ENCODE results near the gene ARHGAP21.
"Not testable (repeated sequence)": the region's sequence is repeated elsewhere in the genome, so short reads cannot be mapped to it uniquely, and the experiment has no call there.

Gene ARHGAP21

GRCh38 chr10:24625778-24626177 lies 97.9 kb downstream of the ARHGAP21 start:
- DNase-seq (ENCODE audit: low read depth), result no peak

DNA sequence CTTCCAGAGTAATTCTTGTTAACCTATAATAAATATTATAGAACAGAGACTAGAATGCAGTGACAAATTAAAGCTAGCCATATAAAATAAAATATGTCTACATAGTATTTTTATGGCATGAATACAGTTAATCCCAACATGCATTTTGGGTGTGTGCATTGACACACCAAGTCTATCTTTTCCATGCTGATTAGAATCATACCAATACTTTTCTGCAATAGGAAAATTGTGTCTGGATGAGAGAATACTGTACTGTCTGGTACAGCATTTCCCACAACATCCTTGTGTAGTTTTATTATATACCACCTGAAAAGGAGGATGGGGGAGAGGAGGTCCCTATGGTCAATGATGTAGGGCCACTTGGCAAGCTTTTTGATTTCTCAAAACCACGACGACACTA lies 100.3 kb downstream of the ARHGAP21 start:
- no peak for DNase-seq (ENCODE audit: low read depth)

DNA sequence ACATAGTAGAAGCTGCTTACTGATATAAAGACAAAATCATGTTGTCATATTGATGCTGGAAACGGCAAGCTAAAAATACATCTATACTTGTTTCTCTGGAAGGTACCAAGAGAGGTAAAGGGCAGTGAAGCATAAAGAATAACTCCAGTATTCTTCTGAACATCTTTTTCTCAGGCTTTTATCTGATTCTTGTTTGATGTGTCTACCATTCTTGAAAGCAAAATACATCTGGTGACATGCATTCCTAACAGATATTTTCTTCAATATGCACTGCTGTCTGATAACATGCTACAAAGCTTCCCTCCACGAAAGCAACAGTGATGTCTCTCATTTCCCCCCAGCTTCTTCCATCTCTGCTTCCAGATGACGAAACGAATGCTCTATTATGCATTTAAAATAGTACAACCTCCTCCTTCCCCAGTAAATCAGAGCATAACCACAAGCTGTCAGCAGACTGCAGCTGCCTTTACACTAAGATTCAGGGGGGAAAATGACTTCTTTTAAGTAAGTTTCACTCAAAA lies 100.8 kb downstream of the ARHGAP21 start:
- DNase-seq (ENCODE audit: low read depth), result no peak

GRCh38 chr10:24621035-24621795 lies 102.5 kb downstream of the ARHGAP21 start:
- not testable (repeated sequence) for DNase-seq (ENCODE audit: low read depth)

DNA sequence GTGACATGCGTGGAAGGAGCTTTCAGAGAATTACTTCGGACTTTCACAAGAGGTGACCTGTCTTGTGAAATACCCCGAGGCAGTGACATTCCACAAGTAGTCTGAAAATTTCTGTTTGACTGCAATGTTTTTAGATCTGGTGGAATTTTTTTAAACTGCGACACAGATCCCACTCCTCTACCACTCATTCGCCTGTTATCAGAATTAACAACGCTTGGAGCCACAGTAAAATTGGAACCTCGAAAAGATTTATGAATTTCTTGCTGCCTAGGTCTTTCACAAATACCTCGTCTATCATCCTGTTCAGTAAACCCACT lies 103.7 kb downstream of the ARHGAP21 start:
- DNase-seq (ENCODE audit: low read depth), result not testable (repeated sequence)

DNA sequence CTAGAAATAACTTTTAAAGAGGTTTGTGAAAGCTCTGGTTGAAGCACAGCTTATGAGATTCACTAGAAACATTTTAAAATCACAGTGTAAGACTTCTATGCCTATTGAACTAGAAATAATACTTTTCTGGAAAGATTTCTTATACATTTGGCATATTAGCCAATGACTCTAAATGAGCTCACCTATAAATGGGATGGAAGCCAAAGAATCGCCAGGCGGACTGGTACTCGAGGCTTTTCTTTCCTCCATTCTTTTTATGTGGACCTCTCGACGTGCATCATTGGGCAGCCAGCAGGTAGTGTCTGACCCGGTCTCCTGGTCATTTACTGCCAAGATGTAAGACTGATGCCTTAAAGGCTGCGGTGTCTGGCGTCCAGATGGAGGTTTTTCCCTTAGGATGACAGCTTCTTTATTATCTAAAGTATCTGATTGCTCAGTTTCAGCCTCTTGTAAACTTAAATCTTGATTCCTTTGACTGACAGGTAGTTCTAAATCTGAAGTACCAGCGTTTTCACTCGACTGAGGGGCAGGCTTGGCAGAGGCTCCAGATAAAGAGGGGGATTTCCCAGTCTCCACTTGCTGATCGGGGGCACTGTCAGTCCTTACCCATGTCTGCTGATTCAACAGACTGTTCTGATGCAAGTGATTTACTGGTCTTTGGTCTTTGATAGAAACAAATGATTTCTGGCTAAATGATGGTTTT lies 104.2 kb downstream of the ARHGAP21 start:
- not testable (repeated sequence) for DNase-seq (ENCODE audit: low read depth)

DNA sequence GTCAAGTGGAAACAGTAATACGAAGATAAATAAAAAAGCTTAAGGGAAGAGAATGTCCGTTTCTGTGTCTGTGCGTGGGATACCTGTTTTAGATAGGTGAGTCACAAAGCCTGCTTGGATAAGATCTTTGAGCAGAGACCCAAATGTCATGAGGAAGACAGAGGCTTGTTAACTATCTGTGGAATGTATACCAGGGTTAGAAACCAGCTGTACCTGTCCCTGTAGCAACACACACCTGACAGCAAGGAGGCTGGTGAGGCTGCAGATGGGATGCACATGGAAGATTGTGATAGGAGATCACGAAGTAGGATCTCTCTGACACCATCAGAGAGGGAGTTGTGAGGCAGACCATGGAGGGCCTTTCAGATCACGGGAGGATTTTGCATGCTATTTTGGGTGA lies 105.3 kb downstream of the ARHGAP21 start:
- no peak for DNase-seq (ENCODE audit: low read depth)

DNA sequence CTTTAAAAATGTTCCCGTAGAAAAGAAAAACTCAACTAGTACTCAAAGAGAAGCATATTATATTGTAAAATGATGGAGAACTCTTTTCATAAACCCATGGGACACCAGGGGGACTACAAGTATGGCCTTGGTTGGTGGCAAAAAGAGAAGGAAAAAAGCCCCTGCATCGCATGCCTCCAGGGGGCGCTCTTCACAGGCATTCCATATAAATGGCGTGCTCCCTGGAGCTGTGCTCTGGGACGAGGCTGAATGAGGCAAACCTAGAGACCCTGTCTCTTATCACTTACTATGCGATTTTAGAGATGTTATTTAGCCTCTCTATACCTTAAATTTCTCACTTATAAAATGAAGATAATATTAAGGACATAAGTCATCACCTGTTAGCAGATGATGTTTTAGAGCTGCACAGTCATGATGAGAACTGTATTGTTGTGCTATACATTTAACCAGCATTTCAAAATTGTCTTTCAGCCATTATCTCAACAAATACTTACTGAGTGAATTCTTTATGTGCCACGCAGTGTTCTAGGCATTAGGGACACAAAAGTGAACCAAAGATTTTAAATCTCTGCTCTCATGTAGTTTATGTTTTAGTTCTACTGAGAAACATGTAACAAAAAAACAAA lies 105.8 kb downstream of the ARHGAP21 start:
- DNase-seq (ENCODE audit: low read depth), result peak; percentile 44

- DNase-seq (ENCODE audit: low read depth), result peak; percentile 51
Measured at GRCh38 chr10:24616536-24616935, 107.2 kb downstream of the ARHGAP21 start.

- no peak for DNase-seq (ENCODE audit: low read depth)
Measured at GRCh38 chr10:24606021-24606420, 117.7 kb downstream of the ARHGAP21 start.

DNA sequence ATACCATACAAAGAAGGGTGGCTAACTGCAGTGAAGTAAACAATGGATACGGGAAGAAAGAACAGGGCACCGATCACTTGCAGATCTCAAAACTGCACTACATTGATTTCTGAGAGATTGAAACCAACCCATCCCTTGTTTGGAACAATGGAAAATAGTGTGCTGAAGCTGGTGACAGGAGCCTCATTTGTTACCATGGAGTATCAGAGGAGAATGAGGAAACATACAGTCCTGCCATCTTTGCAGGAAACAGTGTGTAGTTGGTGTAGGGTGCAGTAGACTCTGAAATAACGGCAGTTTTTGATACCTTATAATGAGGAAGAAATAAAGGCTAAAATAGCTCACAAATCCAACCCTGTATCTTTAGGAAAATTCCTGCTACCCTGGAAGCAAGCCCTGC lies 118.5 kb downstream of the ARHGAP21 start:
- DNase-seq (ENCODE audit: low read depth), result no peak

- DNase-seq (ENCODE audit: low read depth), result peak; percentile 75
Measured at GRCh38 chr10:24603333-24603732, 120.4 kb downstream of the ARHGAP21 start.

DNA sequence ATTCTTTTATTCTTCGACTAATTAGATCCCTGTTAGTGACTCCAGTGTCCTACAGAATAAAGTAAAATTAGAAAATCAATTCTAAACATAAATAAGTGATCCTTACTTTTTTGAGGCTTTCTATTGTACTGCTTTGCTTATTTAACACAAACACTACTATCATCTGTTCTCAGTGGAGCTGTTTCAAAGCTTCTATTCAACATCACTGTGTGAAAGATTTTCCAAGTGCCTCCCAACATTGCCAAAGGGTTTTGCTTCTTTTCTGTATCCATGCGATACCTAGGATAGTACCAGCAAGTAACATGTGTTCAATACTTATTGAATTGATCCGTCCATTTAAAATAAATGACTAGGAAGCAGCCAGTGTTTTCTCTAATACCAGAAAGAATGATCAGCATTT lies 125.7 kb downstream of the ARHGAP21 start:
- no peak for DNase-seq (ENCODE audit: low read depth)

GRCh38 chr10:24597426-24597825 lies 126.3 kb downstream of the ARHGAP21 start:
- peak; percentile 18 for DNase-seq (ENCODE audit: low read depth)

DNA sequence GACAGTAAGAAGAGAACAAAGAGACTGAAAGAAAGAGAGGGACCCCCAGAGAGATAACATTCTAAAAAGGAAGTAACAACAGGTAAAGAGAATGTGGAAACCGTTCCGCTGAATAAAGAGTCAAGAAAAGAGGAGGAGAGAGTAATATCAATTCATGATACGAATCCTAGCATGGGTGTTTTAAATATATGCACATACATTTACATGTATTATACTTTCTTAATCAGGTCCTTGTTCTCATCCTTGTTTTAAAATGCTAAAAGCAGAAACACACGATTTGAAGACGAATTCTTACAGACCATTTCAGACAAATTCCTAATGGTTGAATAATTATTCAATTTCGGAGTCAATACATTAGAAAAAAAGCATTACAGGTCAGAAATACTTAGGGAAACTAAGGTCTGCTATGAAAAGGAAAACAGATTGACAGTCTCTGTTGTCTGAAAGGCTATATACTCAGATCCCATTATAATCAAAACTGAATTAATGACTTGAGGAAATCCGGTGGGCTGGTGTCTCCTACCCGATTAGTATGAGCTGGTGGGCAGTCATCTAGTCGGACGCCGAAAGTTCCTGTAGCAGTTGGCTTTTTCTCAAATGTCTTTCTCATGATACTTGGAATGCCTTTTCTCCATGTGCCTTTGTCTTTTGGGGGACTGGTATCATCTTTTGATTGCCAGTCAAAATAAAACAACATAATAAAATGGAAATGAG lies 127.3 kb downstream of the ARHGAP21 start:
- DNase-seq (ENCODE audit: low read depth), result no peak

DNA sequence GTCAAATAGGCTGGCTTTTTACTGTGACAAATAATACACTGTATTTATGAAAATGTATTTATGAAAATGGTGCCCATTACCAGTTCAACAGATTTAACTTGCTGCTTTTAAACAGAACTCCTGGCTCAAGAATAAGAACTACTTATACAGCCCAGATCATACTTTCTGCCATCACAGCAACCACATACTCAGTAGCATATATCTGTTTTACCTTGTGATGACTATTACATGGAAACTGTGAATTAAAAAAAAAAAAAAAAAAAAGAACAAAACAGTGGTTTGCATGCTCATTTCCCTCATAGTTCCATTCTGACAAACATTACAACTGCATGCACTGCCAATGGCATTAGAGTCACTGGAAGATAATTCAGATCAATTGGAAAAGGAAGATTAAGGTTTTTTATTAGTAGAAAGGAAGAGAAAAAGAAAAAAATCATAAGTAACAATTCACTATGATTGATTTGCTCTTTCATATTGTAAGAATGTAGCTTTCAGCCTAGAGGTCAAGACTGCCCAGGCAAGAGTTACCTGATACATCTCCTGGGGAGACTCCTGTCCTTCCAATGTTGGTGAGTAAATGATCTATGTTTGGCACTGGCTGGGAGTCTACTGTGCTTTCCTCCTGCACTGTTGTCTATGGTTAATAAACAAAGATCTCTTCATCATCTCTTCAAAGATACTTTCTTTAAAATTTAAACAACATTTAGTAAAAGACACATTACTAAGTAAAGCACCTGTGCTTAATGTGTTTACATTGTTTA lies 132.8 kb downstream of the ARHGAP21 start:
- no peak for DNase-seq (ENCODE audit: low read depth)

DNA sequence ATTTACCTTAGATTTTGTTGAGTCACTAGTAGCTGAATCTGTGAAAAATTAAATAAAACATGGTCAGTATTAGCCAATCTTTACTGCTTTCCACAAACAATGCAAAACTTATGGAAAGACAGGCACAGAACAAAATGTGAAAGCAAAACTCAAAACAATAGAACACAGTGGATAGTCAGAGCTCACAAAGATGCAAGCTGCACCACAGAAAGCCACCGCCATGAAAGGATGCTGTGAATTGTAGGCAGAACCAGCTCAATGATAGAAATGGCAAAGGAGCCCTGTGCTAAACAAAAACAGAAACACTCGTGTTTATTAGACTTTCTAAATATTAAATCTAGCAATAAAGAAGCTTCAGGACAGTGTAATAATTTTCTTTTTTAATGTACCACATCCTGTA lies 134.4 kb downstream of the ARHGAP21 start:
- DNase-seq (ENCODE audit: low read depth), result no peak

GRCh38 chr10:24579906-24580305 lies 143.8 kb downstream of the ARHGAP21 start:
- no peak for DNase-seq (ENCODE audit: low read depth)

DNA sequence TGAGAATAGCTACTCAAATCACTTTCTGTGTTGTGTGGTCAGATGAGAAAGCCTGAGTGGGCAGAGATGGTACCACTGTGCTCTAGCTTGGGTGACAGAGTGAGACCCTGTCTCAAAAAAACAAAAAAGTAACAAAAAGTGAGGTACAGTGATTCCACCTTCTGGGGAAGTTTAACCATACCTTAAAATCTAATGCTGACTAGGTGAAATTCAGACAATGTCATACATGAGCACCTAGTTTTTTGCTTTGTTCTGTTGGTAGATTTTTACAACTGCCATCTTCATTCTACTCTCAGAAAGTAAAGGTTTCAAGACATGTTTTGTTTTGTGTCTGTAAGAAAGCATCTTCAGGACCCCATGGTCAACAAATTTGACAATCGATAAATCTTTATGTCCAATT lies 144.2 kb downstream of the ARHGAP21 start:
- DNase-seq (ENCODE audit: low read depth), result no peak

GRCh38 chr10:24575481-24576002 lies 148.1 kb downstream of the ARHGAP21 start:
- no peak for DNase-seq (ENCODE audit: low read depth)

GRCh38 chr10:24574578-24575155 lies 149.0 kb downstream of the ARHGAP21 start:
- DNase-seq (ENCODE audit: low read depth), result no peak
